Measurements from ENCODE around the gene SLC38A10. TPM values are rescaled to one million over a fixed set of nuclear protein-coding genes. Genes with fewer than 3 reads are reported as not detected.
A peak's percentile ranks its signal among the peaks of the same experiment; 100 is the strongest.

SLC38A10 gene
- total RNA-seq, 4 donors from 2014 or later = 24.5 to 56.5 (median 28.8) TPM

DNA sequence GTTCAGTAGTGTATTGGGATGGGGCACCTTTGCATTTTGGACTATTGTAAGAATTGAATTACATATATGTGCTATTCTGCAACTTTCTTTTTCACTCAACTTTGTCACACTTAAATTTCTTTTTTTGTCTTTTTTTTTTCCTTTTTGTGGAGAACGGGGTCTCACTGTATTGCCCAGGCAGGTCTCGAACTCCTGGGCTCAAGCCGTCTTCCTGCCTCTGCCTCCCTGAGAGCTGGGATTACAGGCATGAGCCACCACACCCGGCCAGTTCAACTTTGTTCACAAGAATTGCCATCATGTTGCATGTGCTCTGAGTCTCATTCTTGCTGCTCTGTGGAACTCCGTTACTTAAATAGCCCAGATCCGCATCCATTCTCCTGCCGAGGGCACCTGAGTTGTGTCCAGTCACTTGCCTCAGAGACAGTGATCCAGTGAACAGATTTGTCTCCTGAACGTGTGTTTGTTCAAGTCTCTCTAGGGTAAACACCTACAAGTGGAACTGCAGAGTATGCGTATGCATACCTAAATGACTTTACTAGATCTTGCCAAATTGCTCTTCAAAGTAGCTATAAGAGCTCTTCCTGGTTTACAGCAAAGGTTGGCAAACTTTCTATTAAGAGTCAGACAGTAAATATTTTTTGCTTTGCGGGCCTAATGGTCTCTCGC is 3.4 kb upstream of the SLC38A10 start:
- Histone ChIP-seq H3K4me3 (no peak overlapping the region), H3K4me1 (peaks cover 15 to 19% of the 10 kb centered on the region in 2 donors), H3K9me3 (no peaks in the 10 kb centered on the region), H3K36me3 (no peaks in the 10 kb centered on the region), H3K27ac (no peak overlapping the region), H3K27me3 (no peaks in the 10 kb centered on the region)
- ATAC-seq (no peak), DNase-seq (no peak)
- in situ Hi-C loops (cut with MboI; ENCODE audit: low sequenced_read_pairs in 4 of 4) (loop anchor here in 2 of 4 donors (10.0 kb wide), 2 partner anchors 96 to 186 kb away; partner anchors contain the start of gene BAHCC1 (in 1 of the 2)), intact Hi-C loops (cut with DNase I; ENCODE audit: low total_unique reads) (no loop called here)
- TF ChIP-seq POLR2A (IDR thresholded peaks at IDR 0.05) (no peak), CTCF (IDR thresholded peaks at IDR 0.05 in 4 of 5, conservative IDR thresholded peaks at IDR 0.05 in 1 of 5) (no peak)

DNA sequence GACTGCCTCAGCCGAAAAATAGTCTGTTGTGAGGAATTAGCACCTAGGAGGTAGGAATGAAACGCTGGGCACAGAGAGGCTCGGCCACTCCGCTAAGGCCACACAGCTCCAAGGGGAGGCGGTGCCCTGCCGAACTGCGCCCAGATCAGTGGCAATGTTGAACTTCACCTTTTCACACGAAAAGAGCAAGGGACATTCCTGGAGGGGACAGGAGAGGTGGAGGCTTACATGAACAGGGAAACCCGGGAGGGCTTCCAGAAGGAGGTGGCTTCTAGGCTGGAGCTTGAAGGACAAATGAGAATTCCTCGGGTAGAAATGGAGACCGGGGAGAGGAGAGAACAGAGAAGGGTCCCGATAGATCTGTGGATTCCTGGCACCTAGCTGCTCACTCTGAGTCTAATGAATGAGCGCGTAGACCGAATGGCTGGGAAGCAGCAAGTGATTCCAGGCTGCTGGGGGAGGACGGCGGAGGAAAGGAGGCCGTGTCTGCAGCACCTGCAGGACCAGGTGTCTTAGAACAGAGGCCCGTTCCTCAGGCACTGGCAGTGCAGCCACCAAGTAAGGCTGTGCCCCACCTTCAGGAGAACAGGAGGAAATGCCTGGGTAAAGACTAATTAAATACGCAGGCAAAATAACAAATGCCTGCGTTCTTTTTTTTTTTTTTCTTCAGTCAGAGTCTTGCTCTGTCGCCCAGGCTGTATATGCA is 722 bp upstream of the SLC38A10 start:
- no peaks in the 10 kb centered on the region for H3K36me3 ChIP-seq
- no peaks in the 10 kb centered on the region for H3K27me3 ChIP-seq
- H3K4me3 ChIP-seq = peak overlapping the region; percentile 69 to 98 (median 92)
- TF ChIP-seq POLR2A (IDR thresholded peaks at IDR 0.05) (no peak), CTCF (IDR thresholded peaks at IDR 0.05 in 4 of 5, conservative IDR thresholded peaks at IDR 0.05 in 1 of 5) (peak in 3 of 5 experiments; percentile 28 to 42 (median 35))
- DNase-seq (no peak), ATAC-seq (peak; percentile 16 to 34)
- H3K9me3 ChIP-seq = no peaks in the 10 kb centered on the region
- intact Hi-C loops (cut with DNase I; ENCODE audit: low total_unique reads) = loop anchor here (1.0 to 2.0 kb wide), 5 partner anchors 29 to 99 kb away; partner anchors contain the start of gene BAHCC1
- H3K27ac ChIP-seq = peak overlapping the region; percentile 91 to 99 (median 96)
- in situ Hi-C loops (cut with MboI; ENCODE audit: low sequenced_read_pairs in 4 of 4) = loop anchor here in 2 of 4 donors (10.0 kb wide), 2 partner anchors 99 to 189 kb away; partner anchors contain the start of gene BAHCC1 (in 1 of the 2)
- peaks cover 25 to 27% of the 10 kb centered on the region in 2 donors for H3K4me1 ChIP-seq

- DNase-seq = no peak
- peak overlapping the region; percentile 91 to 99 (median 96) for H3K27ac ChIP-seq
- TF ChIP-seq POLR2A (IDR thresholded peaks at IDR 0.05) (no peak), CTCF (IDR thresholded peaks at IDR 0.05 in 4 of 5, conservative IDR thresholded peaks at IDR 0.05 in 1 of 5) (no peak)
- intact Hi-C loops (cut with DNase I; ENCODE audit: low total_unique reads) = loop anchor here (1.0 to 2.0 kb wide), 6 partner anchors 30 to 187 kb away; partner anchors contain the start of gene BAHCC1
- H3K27me3 ChIP-seq = no peaks in the 10 kb centered on the region
- no peaks in the 10 kb centered on the region for H3K9me3 ChIP-seq
- ATAC-seq = peak; percentile 3 to 22
- in situ Hi-C loops (cut with MboI; ENCODE audit: low sequenced_read_pairs in 4 of 4) = loop anchor here in 3 of 4 donors (5.0 to 10.0 kb wide), 3 partner anchors 100 to 190 kb away; partner anchors contain the start of gene BAHCC1 (in 1 of the 3)
- H3K36me3 ChIP-seq = no peaks in the 10 kb centered on the region
- H3K4me1 ChIP-seq = peaks cover 25 to 27% of the 10 kb centered on the region in 2 donors
- peak overlapping the region; percentile 69 to 98 (median 92) for H3K4me3 ChIP-seq
These were observed 536 bp downstream of the SLC38A10 start for GRCh38 chr17:81294512-81295030.

- intact Hi-C loops (cut with DNase I; ENCODE audit: low total_unique reads) = loop anchor here (2.0 kb wide), 1 partner anchor 136 kb away; no protein-coding TSS in a partner anchor
- peaks cover 25 to 27% of the 10 kb centered on the region in 2 donors for H3K4me1 ChIP-seq
These were observed 2.7 kb downstream of the SLC38A10 start for GRCh38 chr17:81292450-81292849.

More at GRCh38 chr17:81292450-81292849, 2.7 kb downstream of the SLC38A10 start:
- Histone ChIP-seq H3K4me3 (no peak overlapping the region), H3K36me3 (peaks cover 0 to 17% of the 10 kb centered on the region in 2 donors), H3K27me3 (no peaks in the 10 kb centered on the region), H3K9me3 (no peaks in the 10 kb centered on the region), H3K27ac (peak overlapping the region; percentile 37 to 99 (median 74))
- ATAC-seq (no peak), DNase-seq (no peak)
- in situ Hi-C loops (cut with MboI; ENCODE audit: low sequenced_read_pairs in 4 of 4) = loop anchor here in 3 of 4 donors (5.0 to 10.0 kb wide), 3 partner anchors 102 to 192 kb away; partner anchors contain the start of gene BAHCC1 (in 1 of the 3)
- no peak for TF ChIP-seq POLR2A (IDR thresholded peaks at IDR 0.05)
- TF ChIP-seq CTCF (IDR thresholded peaks at IDR 0.05 in 4 of 5, conservative IDR thresholded peaks at IDR 0.05 in 1 of 5) = no peak
